Measurements from ENCODE around the gene TMC3.

TMC3 gene

DNA sequence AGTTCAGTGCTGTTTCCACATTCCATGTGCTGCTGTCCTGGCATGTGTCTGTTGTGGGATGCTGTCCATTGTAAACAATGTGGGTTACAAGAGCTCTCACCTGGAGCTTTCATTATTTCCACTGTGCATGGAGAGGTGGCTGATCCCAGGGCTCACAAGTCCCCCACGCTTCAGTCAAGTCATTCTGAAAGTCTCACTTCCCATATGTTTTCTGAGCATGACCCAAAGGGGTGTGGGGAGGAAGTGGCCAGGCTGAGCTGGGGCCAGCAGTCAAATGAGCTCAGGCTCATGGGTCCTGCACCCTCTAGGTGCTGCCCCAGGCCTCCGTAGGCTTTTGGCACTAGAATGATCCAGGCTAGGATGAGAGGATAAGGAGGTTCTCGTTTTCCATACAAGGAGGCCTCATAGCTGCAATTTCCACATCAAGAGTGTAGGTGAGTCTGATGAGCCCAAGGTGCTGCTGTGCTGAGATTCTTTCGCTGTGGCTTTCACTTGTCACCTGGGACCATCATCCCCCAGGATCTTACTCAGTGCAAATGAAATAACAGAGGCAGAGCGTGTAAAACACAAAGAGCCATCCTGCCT lies 72.1 kb downstream of the TMC3 start:
- ATAC-seq (replicated peaks) = peak; percentile 34
- peak overlapping the region; percentile 99 to 100 for H3K4me3 Mint-ChIP-seq
- DNase-seq = no peak
- peak overlapping the region; percentile 95 to 99 for H3K27ac Mint-ChIP-seq
- peaks cover 94% of the 10 kb centered on the region for H3K36me3 Mint-ChIP-seq (ENCODE audit: insufficient read depth)
- H3K4me1 Mint-ChIP-seq (ENCODE audit: low read depth in 2 of 2) = peaks cover 75 to 78% of the 10 kb centered on the region in 2 donors
- H3K27me3 Mint-ChIP-seq = no peaks in the 10 kb centered on the region
- H3K9me3 Mint-ChIP-seq = no peaks in the 10 kb centered on the region

DNA sequence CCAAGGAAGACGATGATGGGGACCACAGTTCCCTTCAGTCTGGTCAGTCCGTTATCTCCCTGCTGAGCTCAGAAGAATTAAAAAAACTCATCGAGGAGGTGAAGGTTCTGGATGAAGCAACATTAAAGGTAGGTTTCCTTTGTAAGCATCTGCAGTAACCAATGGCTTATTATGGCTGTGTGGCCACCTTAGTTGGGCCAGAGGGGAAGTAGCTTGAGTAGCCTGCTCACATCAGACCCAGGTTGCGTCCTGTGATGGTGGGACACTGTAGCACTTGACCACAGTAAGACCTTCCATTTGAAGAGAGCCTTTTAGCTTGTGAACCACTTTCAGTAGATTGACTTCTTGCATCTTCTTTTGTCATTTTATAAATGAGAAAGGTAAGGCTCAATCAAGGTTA lies 72.6 kb downstream of the TMC3 start:
- Mint-ChIP-seq H3K4me1 (ENCODE audit: low read depth in 2 of 2) (peaks cover 78% of the 10 kb centered on the region in 2 donors), H3K27ac (peak overlapping the region; percentile 95 to 99), H3K36me3 (ENCODE audit: insufficient read depth) (peaks cover 92% of the 10 kb centered on the region), H3K27me3 (no peaks in the 10 kb centered on the region), H3K9me3 (no peaks in the 10 kb centered on the region), H3K4me3 (peak overlapping the region; percentile 99 to 100)
- no peak for ATAC-seq (replicated peaks)
- DNase-seq = no peak

DNA sequence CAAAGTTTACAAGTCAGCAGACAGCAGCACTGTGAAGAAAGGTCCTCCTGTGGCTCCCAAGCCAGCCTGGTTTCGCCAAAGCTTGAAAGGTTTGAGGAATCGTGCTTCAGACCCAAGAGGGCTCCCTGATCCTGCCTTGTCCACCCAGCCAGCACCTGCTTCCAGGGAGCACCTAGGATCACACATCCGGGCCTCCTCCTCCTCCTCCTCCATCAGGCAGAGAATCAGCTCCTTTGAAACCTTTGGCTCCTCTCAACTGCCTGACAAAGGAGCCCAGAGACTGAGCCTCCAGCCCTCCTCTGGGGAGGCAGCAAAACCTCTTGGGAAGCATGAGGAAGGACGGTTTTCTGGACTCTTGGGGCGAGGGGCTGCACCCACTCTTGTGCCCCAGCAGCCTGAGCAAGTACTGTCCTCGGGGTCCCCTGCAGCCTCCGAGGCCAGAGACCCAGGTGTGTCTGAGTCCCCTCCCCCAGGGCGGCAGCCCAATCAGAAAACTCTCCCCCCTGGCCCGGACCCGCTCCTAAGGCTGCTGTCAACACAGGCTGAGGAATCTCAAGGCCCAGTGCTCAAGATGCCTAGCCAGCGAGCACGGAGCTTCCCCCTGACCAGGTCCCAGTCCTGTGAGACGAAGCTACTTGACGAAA lies 74.3 kb downstream of the TMC3 start:
- Mint-ChIP-seq H3K4me1 (ENCODE audit: low read depth in 2 of 2) (peaks cover 79 to 89% of the 10 kb centered on the region in 2 donors), H3K27ac (peak overlapping the region; percentile 98 to 99), H3K9me3 (no peaks in the 10 kb centered on the region), H3K36me3 (ENCODE audit: insufficient read depth) (peaks cover 82% of the 10 kb centered on the region), H3K4me3 (peak overlapping the region; percentile 99 to 100), H3K27me3 (no peaks in the 10 kb centered on the region)
- ATAC-seq (replicated peaks) = no peak
- no peak for DNase-seq

DNA sequence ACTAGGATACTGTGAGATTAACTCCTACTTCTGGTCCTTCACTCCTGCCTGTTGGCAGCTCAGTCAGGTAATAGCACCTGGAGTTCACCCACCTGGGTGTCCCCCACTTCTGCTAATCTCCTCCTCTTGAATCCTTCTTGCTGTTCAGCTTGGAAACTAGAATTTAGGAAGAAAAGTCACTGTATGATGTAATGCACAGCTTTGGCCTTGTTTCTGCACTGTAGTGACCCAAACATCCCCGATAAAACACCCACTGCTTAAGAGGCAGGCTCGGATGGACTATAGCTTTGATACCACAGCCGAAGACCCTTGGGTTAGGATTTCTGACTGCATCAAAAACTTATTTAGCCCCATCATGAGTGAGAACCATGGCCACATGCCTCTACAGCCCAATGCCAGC lies 74.9 kb downstream of the TMC3 start:
- Mint-ChIP-seq H3K27me3 (no peaks in the 10 kb centered on the region), H3K4me1 (ENCODE audit: low read depth in 2 of 2) (peaks cover 79 to 88% of the 10 kb centered on the region in 2 donors), H3K27ac (peak overlapping the region; percentile 98 to 99), H3K9me3 (no peaks in the 10 kb centered on the region), H3K4me3 (peak overlapping the region; percentile 99 to 100), H3K36me3 (ENCODE audit: insufficient read depth) (peaks cover 79% of the 10 kb centered on the region)
- no peak for ATAC-seq (replicated peaks)
- DNase-seq = no peak

DNA sequence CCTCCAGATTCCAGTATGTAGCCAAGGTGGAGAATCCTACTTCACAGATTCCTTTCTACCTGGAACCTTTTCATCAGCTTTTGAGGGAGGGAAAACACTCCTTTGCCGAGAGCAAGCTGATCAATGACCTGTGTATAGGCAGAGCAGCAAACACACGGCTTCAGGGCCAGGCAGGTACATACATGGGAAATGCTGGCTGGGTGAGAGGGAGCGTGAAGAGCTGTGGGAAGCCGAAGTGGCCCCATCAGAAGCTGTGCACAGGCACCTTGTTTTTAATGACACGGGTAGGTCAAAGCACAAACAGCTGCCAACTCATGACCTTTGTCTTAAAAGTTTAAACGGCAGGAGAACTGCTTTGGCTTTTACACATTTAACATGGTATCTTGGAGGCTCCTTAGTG lies 75.4 kb downstream of the TMC3 start:
- Mint-ChIP-seq H3K36me3 (ENCODE audit: insufficient read depth) (peaks cover 74% of the 10 kb centered on the region), H3K9me3 (no peaks in the 10 kb centered on the region), H3K4me3 (peak overlapping the region; percentile 99 to 100), H3K27ac (peak overlapping the region; percentile 98 to 99), H3K27me3 (no peaks in the 10 kb centered on the region), H3K4me1 (ENCODE audit: low read depth in 2 of 2) (peaks cover 79 to 89% of the 10 kb centered on the region in 2 donors)
- DNase-seq (no peak), ATAC-seq (replicated peaks) (no peak)

DNA sequence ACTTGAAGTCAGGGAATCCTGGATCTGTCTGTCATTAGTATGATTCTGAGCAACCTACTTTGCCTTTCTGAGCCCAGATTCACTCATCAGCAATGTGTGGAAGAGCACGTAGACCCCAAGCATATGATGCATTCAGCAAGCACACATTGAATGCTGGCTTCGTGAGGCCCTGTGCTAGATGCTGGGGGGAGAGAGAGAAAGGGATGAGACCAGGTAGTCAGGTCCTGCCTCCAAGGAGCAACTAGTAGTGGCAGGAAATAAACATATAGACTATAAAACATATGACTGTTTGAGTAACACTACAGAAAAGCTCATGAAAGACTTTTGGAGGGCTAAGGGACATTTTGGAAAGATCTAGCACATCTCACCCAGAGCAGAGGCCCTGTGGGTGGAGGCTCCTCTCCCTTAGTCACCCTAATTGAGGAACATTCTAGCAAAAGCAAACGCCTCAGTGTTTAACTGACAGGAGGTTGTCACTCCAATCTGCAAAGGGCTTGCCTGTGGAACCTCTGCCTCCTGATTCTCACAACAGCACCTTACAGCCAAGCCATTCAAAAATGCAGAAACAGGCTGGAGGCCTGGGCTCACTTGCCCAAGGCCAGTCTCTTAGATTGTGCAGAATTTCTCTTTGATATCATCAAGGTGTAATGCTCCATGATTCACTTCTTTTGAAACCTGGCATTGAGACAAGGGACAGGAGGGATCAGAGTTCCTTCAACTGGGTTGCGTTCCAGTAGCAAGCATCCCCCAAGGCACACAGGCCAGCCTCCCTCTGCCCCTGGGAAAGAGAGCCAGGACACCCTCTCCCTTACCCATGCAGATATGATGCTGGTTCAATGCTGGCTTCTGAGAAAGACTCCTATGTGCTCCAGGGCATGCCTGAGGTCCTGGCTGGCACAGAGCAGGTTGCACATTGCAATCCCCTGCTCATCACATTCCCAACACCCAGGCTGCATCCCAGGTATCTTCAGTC lies 76.1 kb downstream of the TMC3 start:
- DNase-seq (no peak), ATAC-seq (replicated peaks) (no peak)
- H3K27me3 Mint-ChIP-seq = no peaks in the 10 kb centered on the region
- H3K27ac Mint-ChIP-seq = peak overlapping the region; percentile 98 to 99
- H3K4me1 Mint-ChIP-seq (ENCODE audit: low read depth in 2 of 2) = peaks cover 77 to 88% of the 10 kb centered on the region in 2 donors
- no peaks in the 10 kb centered on the region for H3K9me3 Mint-ChIP-seq
- H3K4me3 Mint-ChIP-seq = peak overlapping the region; percentile 99 to 100
- H3K36me3 Mint-ChIP-seq (ENCODE audit: insufficient read depth) = peaks cover 67% of the 10 kb centered on the region

DNA sequence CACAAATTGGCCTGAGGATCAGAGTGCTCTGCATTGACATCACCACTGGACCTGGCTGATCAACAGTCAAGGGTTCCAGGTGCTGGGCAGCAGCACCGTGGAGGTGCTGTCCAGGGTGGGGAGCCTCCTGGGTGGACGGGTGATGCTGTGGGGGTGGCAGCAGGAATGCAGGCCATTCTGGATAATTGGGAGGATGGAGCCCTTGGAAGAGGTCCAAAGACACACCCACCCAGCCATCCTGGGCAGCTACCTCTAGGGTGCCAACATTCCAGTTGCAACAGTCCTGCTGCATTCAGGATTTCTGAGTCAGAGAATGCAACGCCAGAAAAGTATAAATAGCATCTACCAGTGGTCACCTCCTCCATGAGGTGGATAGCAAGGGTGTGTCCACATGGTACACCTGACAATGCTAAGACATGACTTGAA lies 76.9 kb downstream of the TMC3 start:
- no peak for ATAC-seq (replicated peaks)
- Mint-ChIP-seq H3K27ac (peak overlapping the region; percentile 98 to 99), H3K4me1 (ENCODE audit: low read depth in 2 of 2) (peaks cover 77 to 88% of the 10 kb centered on the region in 2 donors), H3K9me3 (no peaks in the 10 kb centered on the region), H3K27me3 (no peaks in the 10 kb centered on the region), H3K36me3 (ENCODE audit: insufficient read depth) (peaks cover 66% of the 10 kb centered on the region), H3K4me3 (peak overlapping the region; percentile 99 to 100)
- no peak for DNase-seq

DNA sequence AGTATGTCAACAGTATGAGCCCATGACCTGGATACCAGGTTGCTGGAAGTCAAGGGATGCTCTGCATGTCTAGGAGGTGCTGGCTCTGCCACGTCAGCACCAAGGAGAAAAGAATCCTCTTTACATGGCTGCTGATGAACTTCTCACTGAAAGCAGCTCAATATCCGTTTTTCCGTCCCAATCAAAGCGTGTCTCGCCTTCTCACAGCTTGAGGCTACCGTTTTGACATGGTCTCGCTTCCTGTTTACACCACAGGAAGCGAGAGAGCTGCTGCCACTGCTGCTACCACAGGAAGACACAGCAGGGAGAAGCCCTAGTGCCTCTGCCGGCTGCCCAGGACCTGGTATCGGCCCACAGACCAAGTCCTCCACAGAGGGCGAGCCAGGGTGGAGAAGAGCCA lies 77.3 kb downstream of the TMC3 start:
- ATAC-seq (replicated peaks) = peak; percentile 67
- Mint-ChIP-seq H3K4me1 (ENCODE audit: low read depth in 2 of 2) (peaks cover 77 to 88% of the 10 kb centered on the region in 2 donors), H3K27ac (peak overlapping the region; percentile 98 to 99), H3K27me3 (no peaks in the 10 kb centered on the region), H3K4me3 (peak overlapping the region; percentile 99 to 100), H3K36me3 (ENCODE audit: insufficient read depth) (peaks cover 61% of the 10 kb centered on the region), H3K9me3 (no peaks in the 10 kb centered on the region)
- DNase-seq = peak; percentile 63 to 69 (median 66)

DNA sequence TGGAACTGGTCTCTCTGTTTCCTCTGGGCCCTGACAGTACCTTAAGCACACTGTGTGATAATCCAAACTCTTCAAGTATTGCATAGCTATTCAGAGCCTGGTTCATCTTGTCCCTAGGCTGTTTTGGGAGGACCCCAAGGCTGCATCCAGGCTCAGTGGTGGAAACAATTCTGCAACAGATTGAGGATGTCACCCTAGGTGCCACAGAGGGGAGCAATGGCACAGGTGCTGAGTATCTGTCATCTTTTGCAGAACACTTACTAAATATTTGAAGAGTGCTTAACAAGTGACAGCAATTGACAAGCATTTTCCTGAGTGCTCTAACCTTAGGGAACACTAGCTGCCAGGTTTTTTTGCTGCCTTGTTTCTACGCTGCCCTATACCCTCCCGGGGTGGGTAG lies 77.8 kb downstream of the TMC3 start:
- no peak for DNase-seq
- Mint-ChIP-seq H3K4me1 (ENCODE audit: low read depth in 2 of 2) (peaks cover 77 to 88% of the 10 kb centered on the region in 2 donors), H3K27me3 (no peaks in the 10 kb centered on the region), H3K4me3 (peak overlapping the region; percentile 99 to 100), H3K36me3 (ENCODE audit: insufficient read depth) (peaks cover 56% of the 10 kb centered on the region), H3K27ac (peak overlapping the region; percentile 98 to 99), H3K9me3 (no peaks in the 10 kb centered on the region)
- ATAC-seq (replicated peaks) = no peak

DNA sequence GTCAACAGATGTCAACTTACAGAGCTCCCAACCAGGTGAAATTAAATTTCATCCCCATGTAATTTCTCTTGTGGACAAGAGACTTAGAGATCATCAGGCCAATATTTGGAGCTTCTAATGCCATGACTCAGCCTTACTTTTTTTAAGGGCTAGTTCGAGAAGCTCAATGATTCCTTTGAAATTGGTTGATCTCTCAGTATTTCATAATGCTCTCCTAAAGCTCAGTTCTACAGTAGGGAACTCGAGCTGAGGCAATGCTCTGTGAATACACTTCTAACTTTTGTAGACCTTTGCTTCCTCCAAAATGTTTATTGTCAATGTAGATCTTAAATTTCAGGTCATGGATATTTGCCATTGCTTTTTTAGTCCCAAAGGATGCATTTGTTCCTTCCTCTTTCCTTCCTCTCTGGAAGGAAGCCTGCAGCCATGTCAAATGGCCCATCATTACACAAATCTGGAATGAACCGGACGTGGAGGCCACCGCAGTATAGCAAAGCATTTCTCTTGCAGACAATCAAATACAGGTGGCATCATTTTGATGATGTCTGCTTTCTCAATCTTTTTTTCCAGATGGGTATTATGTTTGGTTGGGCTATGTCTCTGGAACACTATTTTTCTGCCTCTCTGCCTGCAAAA lies 78.4 kb downstream of the TMC3 start:
- ATAC-seq (replicated peaks) (no peak), DNase-seq (no peak)
- Mint-ChIP-seq H3K27me3 (no peaks in the 10 kb centered on the region), H3K36me3 (ENCODE audit: insufficient read depth) (peaks cover 50% of the 10 kb centered on the region), H3K4me1 (ENCODE audit: low read depth in 2 of 2) (peaks cover 75 to 86% of the 10 kb centered on the region in 2 donors), H3K27ac (peak overlapping the region; percentile 98 to 99), H3K9me3 (no peaks in the 10 kb centered on the region), H3K4me3 (peak overlapping the region; percentile 99 to 100)

DNA sequence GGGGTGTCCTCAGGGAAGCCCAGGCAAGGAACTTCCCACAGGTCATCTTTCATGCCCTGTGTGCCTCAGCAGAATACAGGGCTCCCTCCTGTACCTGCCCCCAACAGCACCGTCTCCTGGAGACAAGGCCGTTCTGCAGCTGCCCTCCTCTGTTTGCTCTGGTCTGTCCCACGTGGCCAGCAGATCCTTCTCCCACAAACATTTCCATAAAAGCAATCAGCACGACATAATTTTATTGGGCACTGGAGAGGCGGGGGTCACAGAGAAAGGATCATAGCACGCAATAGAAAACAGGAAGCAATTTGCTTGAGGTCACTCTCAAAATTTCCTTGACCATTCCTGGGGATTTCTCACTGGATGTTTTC lies 79.5 kb downstream of the TMC3 start:
- DNase-seq (no peak), ATAC-seq (replicated peaks) (no peak)
- Mint-ChIP-seq H3K36me3 (ENCODE audit: insufficient read depth) (peaks cover 39% of the 10 kb centered on the region), H3K9me3 (no peaks in the 10 kb centered on the region), H3K27ac (peak overlapping the region; percentile 98 to 99), H3K4me3 (peak overlapping the region; percentile 99 to 100), H3K4me1 (ENCODE audit: low read depth in 2 of 2) (peaks cover 74 to 80% of the 10 kb centered on the region in 2 donors), H3K27me3 (no peaks in the 10 kb centered on the region)

DNA sequence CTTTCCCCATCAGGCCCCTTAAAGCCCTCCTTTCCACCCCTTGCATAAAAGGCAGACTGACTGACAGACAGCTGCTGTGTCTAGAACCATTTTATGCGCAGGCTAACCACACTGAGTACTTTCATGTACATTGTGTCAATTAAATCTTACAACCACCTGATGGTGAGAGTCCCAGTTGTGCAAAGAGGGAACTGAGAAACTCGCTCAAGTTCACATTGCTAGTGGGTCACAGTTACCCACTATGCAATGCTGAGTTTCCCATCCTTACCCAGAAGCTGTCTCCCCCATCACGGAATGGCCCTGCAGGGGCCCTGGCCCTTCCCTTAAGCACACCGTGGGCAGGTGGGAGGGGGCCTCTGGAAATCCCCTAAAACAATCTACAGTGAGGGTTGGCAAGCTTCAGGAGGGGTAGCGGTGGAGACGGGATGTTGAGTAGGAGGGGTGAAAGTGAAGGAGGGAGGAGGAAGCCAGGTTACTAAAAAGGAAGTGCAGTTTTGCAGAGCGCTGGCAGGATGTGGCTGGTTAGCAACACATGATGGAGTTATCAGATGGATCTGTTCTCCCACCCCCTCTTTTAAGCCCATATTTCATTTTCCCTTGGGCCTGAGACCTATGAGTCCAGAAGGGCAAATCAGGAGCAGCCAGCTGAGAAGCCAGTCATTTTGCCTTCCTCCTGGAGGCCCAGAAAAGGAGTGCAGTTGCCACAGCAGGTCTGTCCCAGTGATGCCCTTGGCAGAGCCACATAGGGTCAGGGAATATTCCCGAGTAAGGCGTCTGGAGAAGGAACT lies 80.1 kb downstream of the TMC3 start:
- peak; percentile 69 for ATAC-seq (replicated peaks)
- peak overlapping the region; percentile 99 to 100 for H3K4me3 Mint-ChIP-seq
- H3K36me3 Mint-ChIP-seq (ENCODE audit: insufficient read depth) = peaks cover 34% of the 10 kb centered on the region
- DNase-seq = peak; percentile 66 to 75 (median 70)
- H3K9me3 Mint-ChIP-seq = no peaks in the 10 kb centered on the region
- H3K27ac Mint-ChIP-seq = peak overlapping the region; percentile 98 to 99
- no peaks in the 10 kb centered on the region for H3K27me3 Mint-ChIP-seq
- peaks cover 77% of the 10 kb centered on the region in 2 donors for H3K4me1 Mint-ChIP-seq (ENCODE audit: low read depth in 2 of 2)

All from effector memory CD8-positive, alpha-beta T cell (primary cell).